HG03460 (cell line): Measurements from ENCODE around the gene GSE1.

Experiments
- ATAC-seq: cut with Tn5 transposase; IDR thresholded peaks from one replicate; pipeline ENCODE4 v1.9.1; 2021; ENCODE audit not compliant: unreplicated experiment

Gene GSE1

GRCh38 chr16:85612801-85613603, at the start of gene GSE1:
Gene GSE1 (plus strand): TSS chr16:85613322. CDS start chr16:85613392, 70 bp downstream.
- ATAC-seq, result peak; percentile 41

GRCh38 chr16:85563515-85564276, 49.4 kb upstream of the GSE1 start:
- no peak for ATAC-seq

GRCh38 chr16:85564277-85565051, 48.7 kb upstream of the GSE1 start:
- ATAC-seq, result no peak

DNA sequence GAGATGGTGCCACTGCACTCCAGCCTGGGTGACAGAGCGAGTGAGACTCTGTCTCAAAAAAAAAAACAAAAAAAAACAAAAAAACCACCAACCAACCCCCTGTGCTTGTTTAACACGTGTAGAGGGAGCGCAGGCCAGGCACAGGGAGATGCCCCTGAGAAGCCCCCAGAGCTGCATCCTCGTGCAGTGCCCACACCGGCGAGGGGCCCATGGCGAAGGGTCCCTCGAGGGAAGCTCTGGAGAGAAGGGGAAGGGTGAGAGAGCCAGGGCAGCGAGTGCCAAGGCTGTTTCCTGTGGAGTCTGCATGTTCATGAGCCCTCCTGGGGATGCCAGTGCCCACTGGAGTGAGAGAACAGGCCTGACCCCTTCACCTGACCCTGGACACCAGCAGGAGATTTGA, 47.8 kb upstream of the GSE1 start:
- no peak for ATAC-seq

DNA sequence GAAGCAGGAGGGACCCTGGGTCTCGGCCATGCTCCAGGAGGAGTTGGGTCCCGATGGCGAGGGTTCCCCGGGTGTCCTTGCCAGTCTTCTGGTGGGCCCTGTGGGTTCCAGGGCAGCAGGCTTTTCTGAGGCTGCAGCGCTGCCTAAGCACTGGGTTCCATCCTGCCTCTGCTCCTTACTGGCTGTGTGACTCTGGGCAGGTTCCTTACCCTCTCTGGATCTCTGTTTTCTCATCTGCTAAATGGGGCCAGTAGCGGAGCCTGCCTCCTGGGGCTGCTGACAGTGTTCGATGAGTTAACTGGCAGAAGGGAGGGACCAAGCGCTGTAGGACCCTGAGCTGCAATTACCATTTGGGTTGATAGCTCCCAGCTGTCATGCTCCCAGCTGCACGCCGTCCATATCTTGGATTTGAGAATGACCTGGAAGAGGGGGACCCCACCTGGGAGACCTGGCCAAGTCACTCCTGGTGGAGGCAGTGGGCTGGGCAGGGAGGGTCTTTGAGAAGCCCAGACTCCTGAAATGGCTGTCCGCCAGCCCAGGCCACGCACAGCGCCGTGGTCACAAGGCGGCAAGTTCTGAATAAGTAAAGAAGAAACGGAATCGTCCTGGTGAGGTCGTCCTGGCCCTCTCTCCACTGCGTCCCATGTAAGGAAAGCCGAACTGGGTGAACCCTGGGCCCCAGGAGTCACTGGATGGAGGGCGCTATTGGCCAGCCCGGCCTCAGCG, 47.2 kb upstream of the GSE1 start:
- no peak for ATAC-seq

- no peak for ATAC-seq
These were observed 46.5 kb upstream of the GSE1 start for GRCh38 chr16:85566561-85567100.

DNA sequence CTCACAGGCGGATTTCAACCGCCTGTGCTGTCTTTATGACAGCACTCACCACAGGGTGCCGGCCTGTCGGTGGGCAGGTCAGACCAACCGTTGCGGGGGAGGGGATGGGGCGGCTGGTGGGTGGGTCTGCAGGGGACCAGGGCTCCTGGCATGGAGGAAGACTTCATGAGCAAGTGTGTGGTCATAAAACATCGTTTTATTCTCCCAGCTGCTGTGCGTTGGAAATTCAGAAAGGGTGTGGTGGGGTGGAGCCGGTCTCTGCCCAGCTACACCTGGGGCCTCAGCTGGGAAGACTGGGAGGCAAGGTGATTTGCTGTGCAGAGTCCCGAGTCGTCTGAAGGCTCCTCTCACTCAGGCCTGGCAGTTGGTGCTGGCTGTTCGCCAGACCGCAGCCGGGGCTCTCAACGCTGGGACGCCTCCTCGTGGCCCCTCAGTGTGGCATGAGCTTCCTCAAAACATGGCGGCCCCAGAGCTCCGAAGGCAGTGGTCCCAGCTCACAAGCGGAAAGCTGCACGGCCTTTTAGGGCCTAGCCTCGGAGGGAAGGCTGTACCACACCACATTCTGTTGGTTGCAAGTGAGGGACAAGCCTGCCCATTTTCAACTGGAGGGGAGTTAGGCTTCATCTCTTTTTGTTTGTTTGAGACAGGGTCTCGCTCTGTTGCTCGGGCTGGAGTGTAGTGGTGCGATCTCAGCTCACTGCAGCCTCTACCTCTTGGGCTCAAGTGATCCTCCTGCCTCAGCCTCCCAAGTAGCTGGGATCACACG, 45.8 kb upstream of the GSE1 start:
- ATAC-seq, result no peak

DNA sequence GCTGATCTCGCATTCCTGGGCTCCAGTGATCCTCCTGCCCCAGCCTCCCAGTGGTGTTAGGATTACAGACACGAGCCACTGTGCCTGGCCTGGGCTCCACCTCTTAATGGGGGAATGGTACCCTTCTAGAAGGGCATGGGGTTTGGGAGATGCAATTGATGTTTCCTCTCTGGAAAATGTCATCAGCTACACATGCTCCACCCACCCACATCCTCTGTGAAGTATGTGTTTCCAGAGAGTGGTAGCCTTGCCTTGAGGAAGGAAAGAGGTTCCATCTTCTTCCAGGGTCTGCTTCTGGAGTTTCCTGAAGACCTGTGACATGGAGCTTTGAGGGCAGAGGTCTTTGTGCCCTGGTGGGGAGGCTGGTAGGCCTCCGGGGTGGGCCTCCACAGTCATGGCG, 45.2 kb upstream of the GSE1 start:
- no peak for ATAC-seq

- ATAC-seq, result no peak
These were observed 44.6 kb upstream of the GSE1 start for GRCh38 chr16:85568519-85568918.

- ATAC-seq, result no peak
These were observed 44.0 kb upstream of the GSE1 start for GRCh38 chr16:85569039-85569614.

DNA sequence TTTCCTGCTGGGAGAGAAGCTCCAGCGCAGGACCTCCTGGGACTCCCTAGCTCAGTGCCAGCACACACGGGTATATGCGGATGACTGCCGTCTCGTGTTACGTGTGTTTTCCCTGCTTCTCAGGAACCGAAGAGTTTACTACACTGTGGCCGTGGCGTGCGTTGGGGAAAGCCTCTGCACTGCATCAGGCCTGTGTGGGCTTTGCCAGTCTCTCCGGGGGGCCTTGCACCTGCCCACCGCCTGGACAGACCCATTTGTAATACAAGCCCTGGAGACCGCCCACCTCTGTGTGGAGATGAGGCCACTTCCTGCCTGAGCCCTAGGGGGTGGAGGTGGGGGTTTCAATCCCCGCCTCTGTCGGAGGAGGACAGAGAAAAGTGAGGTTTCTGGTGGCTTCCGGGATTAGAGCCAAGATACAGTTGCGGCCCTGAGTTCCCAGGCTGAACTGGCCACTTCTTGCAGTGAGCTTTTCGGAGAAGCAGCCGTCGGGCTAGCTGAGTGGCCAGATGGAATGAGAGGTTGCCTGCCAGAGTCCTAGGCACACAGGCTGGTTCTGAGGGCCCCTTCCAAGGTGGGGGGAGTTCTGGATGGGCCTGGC, 43.4 kb upstream of the GSE1 start:
- ATAC-seq, result peak; percentile 61

DNA sequence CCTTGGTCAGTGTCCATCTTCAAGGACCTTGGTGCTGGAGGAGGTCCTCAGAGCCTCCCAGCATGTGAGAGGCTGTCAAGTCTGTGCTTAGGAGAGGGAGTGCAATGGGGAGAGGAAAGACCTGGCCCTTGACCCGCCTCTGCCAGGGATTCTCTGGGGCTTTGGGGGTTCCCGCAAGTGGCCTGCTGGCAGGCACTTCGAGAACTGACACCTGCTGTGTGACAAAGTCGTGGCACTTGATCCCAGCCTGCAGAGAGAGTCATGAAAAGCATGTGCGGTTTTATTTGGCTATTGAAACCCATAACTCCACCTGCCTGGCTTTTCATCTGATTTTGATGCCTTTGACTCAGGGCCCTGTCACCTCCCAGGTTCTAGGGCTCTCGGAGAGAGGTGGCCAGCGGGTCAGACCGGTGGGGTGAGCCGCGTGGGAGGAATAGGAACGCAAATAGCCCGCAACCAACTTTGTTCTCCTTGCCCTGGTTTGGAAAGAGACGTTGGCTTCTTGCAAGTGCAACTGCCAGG, 42.8 kb upstream of the GSE1 start:
- peak; percentile 22 for ATAC-seq

GRCh38 chr16:85570735-85571562, 42.2 kb upstream of the GSE1 start:
- peak; percentile 41 for ATAC-seq

GRCh38 chr16:85571563-85571812, 41.6 kb upstream of the GSE1 start:
- ATAC-seq, result no peak

GRCh38 chr16:85571813-85572619, 41.1 kb upstream of the GSE1 start:
- ATAC-seq, result no peak

DNA sequence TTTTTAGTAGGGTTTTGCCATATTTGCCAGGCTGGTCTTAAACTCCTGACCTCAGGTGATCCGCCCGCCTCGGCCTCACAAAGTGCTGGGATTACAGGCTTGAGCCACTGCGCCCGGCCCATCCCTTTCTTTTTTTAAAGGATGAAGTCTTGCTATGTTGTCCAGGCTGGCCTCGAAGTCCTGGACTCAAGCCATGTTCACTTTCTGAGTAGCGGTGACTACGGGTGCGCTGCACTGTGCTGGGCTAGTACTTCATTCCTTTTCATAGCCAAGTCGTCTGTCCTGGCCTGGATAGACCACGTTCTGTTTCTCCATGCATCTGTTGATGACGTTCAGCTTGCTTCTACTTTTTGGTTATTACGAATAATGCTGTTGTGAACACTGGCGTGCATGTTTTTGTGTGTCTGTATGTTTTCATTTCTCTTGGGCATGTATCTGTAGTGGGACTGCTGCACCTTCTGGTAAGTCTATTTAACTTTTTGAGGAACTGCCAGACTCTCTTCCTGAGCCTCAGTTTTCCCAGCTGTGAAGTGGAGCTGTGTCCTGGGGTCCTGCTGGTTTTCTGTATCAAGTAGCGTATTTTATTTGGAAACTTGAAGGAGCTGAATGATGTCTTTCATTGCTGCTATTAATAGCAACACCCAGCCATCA, 40.0 kb upstream of the GSE1 start:
- no peak for ATAC-seq
